Right atrium auricular region (tissue), 2 donors: Measurements from ENCODE around the gene GALR3. TPM values are rescaled to one million over a fixed set of nuclear protein-coding genes. Genes with fewer than 3 reads are reported as not detected.

Experiments used
- DNase-seq: peaks from one replicate; pipeline ENCODE4 v3.0.0-alpha.2; 2019; ENCODE audit warnings: low spot score
- H3K27ac ChIP-seq, 2 donors: fragments of 200-600 bp; sonication (generic); 1 replicate in 1 of 2; 2 replicates in 1 of 2; pipeline ENCODE4 v1.5.1; 2016 to 2019
- H3K27me3 ChIP-seq, 2 donors: fragments of 200-600 bp; sonication (generic); one replicate each; pipeline versions ENCODE4 v1.5.1 to v1.6.0; 2017 to 2019
- H3K36me3 ChIP-seq: fragments of 200-600 bp; sonication (generic); one replicate; pipeline ENCODE4 v1.5.1; 2016
- H3K4me1 ChIP-seq, 2 donors: fragments of 200-600 bp; sonication (generic); one replicate each; pipeline versions ENCODE4 v1.5.1 to v1.6.0; 2017 to 2019
- H3K4me3 ChIP-seq, 2 donors: fragments of 200-600 bp; sonication (generic); 1 replicate in 1 of 2; 2 replicates in 1 of 2; pipeline ENCODE4 v1.5.1; 2017 to 2019; ENCODE audit warnings: mild to moderate bottlenecking in 1 of 2, moderate library complexity in 1 of 2
- H3K9me3 ChIP-seq, 2 donors: fragments of 200-600 bp; sonication (generic); one replicate each; pipeline ENCODE4 v1.5.1; 2019
- CTCF ChIP-seq, 2 donors: fragments of 200-600 bp; sonication (generic); IDR thresholded peaks; one replicate each; pipeline ENCODE4 v1.5.1; 2019; ENCODE audit warnings: antibody characterized with exemption in 2 of 2
- total RNA-seq, 2 donors: library from RNA; depleted of rRNA; stranded (reverse); fragments of >200 nt; gene quantifications; one replicate each; pipeline ENCODE4 v1.1.0, GENCODE V29; 2016

The GALR3 gene, protein sequence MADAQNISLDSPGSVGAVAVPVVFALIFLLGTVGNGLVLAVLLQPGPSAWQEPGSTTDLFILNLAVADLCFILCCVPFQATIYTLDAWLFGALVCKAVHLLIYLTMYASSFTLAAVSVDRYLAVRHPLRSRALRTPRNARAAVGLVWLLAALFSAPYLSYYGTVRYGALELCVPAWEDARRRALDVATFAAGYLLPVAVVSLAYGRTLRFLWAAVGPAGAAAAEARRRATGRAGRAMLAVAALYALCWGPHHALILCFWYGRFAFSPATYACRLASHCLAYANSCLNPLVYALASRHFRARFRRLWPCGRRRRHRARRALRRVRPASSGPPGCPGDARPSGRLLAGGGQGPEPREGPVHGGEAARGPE
- not detected for total RNA-seq

DNA sequence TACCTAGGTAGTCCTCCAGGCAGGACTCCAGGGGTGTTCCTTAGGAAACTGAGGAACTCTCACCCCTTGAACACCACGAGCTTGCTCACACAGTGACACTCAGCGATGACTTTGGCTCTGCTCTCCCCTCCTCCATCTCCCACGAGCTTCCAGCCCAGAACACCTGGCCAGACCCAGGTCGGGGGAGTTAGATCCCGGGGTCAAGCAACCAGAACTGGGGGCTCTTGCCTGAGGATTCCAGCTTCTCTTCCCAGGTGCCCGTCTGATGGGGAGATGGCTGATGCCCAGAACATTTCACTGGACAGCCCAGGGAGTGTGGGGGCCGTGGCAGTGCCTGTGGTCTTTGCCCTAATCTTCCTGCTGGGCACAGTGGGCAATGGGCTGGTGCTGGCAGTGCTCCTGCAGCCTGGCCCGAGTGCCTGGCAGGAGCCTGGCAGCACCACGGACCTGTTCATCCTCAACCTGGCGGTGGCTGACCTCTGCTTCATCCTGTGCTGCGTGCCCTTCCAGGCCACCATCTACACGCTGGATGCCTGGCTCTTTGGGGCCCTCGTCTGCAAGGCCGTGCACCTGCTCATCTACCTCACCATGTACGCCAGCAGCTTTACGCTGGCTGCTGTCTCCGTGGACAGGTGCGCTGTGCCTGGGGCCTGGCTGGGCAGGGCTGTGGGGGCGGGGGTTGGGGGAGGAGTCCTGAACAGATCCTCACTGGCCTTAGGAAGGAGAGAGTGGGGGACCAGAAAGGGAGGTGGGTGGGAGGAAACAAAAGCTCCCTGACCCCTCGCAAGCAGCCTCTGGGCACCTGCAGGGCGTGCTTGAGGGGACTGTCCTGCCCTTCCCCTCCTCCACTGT is at the start of gene GALR3:
TSS of gene GALR3 (plus strand) at position 249 of the 852 bp plus-strand sequence. CDS start at position 274, 25 bp downstream.
- peaks cover 0 to 3% of the 10 kb centered on the region in 2 donors for H3K27me3 ChIP-seq
- H3K4me1 ChIP-seq, result peaks cover 0 to 19% of the 10 kb centered on the region in 2 donors
- H3K36me3 ChIP-seq, result no peaks in the 10 kb centered on the region
- DNase-seq, result no peak
- no peak within 1 kb of the TSS for H3K4me3 ChIP-seq
- TF ChIP-seq CTCF (IDR thresholded peaks at IDR 0.05), result no peak
- no peak within 1 kb of the TSS for H3K27ac ChIP-seq
- H3K9me3 ChIP-seq, result no peaks in the 10 kb centered on the region

DNA sequence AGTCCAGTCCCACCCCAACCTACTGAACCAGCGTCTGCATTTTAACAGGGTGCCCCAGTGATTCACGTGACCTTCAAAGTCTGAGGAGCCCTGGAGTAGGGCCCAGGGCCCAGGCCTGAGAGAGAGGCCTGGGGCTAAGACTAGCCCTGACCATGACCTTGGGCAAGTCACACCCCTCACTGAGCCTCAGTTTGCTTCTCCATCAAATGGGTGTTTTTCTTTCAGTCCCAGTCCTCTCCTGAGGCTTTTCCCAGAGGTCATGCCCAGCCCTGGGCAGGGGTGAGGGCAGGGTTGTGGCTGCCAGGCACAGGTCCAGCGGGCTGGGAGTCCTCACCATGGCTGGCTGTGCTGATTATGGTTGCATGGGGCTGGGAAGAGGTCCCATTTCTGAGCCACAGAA is 48.5 kb upstream of the GALR3 start:
- Histone ChIP-seq H3K4me3 (no peak overlapping the region), H3K27ac (no peak overlapping the region), H3K9me3 (no peaks in the 10 kb centered on the region), H3K36me3 (peaks cover 45% of the 10 kb centered on the region), H3K27me3 (no peaks in the 10 kb centered on the region), H3K4me1 (peaks cover 0 to 6% of the 10 kb centered on the region in 2 donors)
- DNase-seq, result no peak
- TF ChIP-seq CTCF (IDR thresholded peaks at IDR 0.05), result no peak

- peak overlapping the region in 1 of 2 donors; percentile 11 for H3K27ac ChIP-seq
- no peak for DNase-seq
- no peak for TF ChIP-seq CTCF (IDR thresholded peaks at IDR 0.05)
- H3K4me3 ChIP-seq, result no peak overlapping the region
- H3K9me3 ChIP-seq, result no peaks in the 10 kb centered on the region
- H3K36me3 ChIP-seq, result peaks cover 34% of the 10 kb centered on the region
- H3K4me1 ChIP-seq, result peaks cover 0 to 6% of the 10 kb centered on the region in 2 donors
- no peaks in the 10 kb centered on the region for H3K27me3 ChIP-seq
These were observed 47.2 kb upstream of the GALR3 start for GRCh38 chr22:37775785-37776638.

GRCh38 chr22:37776639-37777005 is 46.6 kb upstream of the GALR3 start:
- Histone ChIP-seq H3K27me3 (no peaks in the 10 kb centered on the region), H3K4me3 (no peak overlapping the region), H3K4me1 (peaks cover 0 to 6% of the 10 kb centered on the region in 2 donors), H3K36me3 (peaks cover 28% of the 10 kb centered on the region), H3K27ac (peak overlapping the region in 1 of 2 donors; percentile 11), H3K9me3 (no peaks in the 10 kb centered on the region)
- DNase-seq, result no peak
- TF ChIP-seq CTCF (IDR thresholded peaks at IDR 0.05), result no peak

- peaks cover 22% of the 10 kb centered on the region for H3K36me3 ChIP-seq
- no peaks in the 10 kb centered on the region for H3K9me3 ChIP-seq
- no peak for DNase-seq
- no peak for TF ChIP-seq CTCF (IDR thresholded peaks at IDR 0.05)
- H3K4me1 ChIP-seq, result peaks cover 0 to 6% of the 10 kb centered on the region in 2 donors
- H3K27ac ChIP-seq, result no peak overlapping the region
- no peaks in the 10 kb centered on the region for H3K27me3 ChIP-seq
- H3K4me3 ChIP-seq, result no peak overlapping the region
These were observed 46.0 kb upstream of the GALR3 start for GRCh38 chr22:37777122-37777687.
